GM12878 (cell line): ENCODE data around the gene MBD3. TPM values are rescaled to one million over a fixed set of nuclear protein-coding genes. Genes with fewer than 3 reads are reported as not detected.

Source experiments
- ATAC-seq: fragments of 200-7000 bp; cut with Tn5 transposase; 3 replicates; pipeline ENCODE4 v1.9.1; 2020; ENCODE audit warnings: mild to moderate bottlenecking, moderate library complexity
- BruUV-seq: library from RNA; stranded (reverse); fragments of 400-500 nt; replicated peaks from 2 replicates; lab custom pipeline; 2021; lab: Mats Ljungman, UMichigan
- CTCF ChIA-PET: fragments of 300-600 bp; sonication (Branson Sonifier 250); formaldehyde crosslinking; extraction: SDS; loops from one replicate; lab custom pipeline; 2021; ENCODE audit warnings: inconsistent platforms; lab: Yijun Ruan, JAX
- POLR2A ChIA-PET: fragments of 350-600 bp; formaldehyde crosslinking; extraction: SDS; loops from one replicate; lab custom pipeline; 2021; ENCODE audit warnings: inconsistent platforms; lab: Charles Lee
- RAD21 ChIA-PET: fragments of 300-600 bp; sonication (Branson Sonifier 250); formaldehyde crosslinking; loops from one replicate; lab custom pipeline; 2023; ENCODE audit warnings: antibody characterized with exemption; ENCODE audit not compliant: unreplicated experiment; lab: Charles Lee
- SMC1A ChIA-PET: fragments of 300-600 bp; sonication (Branson Sonifier 250); formaldehyde crosslinking; loops from one replicate; lab custom pipeline; 2023; ENCODE audit not compliant: unreplicated experiment, uncharacterized antibody; lab: Charles Lee
- DNase-seq: peaks from one replicate; pipeline ENCODE4 v3.0.0-alpha.2; 2011; ENCODE audit warnings: low read depth, low spot score
- FAIRE-seq: peaks from 3 replicates; lab custom pipeline; 2011; peaks lifted over from hg19 to GRCh38; lab: Jason Lieb, UNC
- H2AFZ ChIP-seq: 2 replicates; pipeline ENCODE4 v1.6.0; 2011; ENCODE audit warnings: low read depth, low read length, control low read depth; ENCODE audit not compliant: control insufficient read depth
- H3K27ac ChIP-seq: 2 replicates; pipeline ENCODE4 v1.5.1; 2011; ENCODE audit warnings: control low read depth; ENCODE audit not compliant: control insufficient read depth, insufficient read depth
- H3K27me3 ChIP-seq, 2 experiments: replicated peaks in 1 of 2; 2 replicates each; pipeline versions ENCODE4 v1.6.0 to v1.6.1; 2011; ENCODE audit warnings: low read length in 1 of 2; ENCODE audit not compliant: control insufficient read depth in 2 of 2, insufficient read depth in 2 of 2
- H3K36me3 ChIP-seq, 2 experiments: 2 replicates each; pipeline ENCODE4 v1.5.1; 2011; ENCODE audit warnings: low read length in 1 of 2; ENCODE audit not compliant: control insufficient read depth in 2 of 2, insufficient read depth in 2 of 2
- H3K4me1 ChIP-seq: 2 replicates; pipeline ENCODE4 v1.6.1; 2011; ENCODE audit warnings: mild to moderate bottlenecking, low read length, moderate library complexity, mixed read lengths; ENCODE audit not compliant: control insufficient read depth, insufficient read depth
- H3K4me2 ChIP-seq: 2 replicates; pipeline ENCODE4 v1.6.0; 2011; ENCODE audit warnings: control low read depth; ENCODE audit not compliant: control insufficient read depth, insufficient read depth
- H3K4me3 ChIP-seq: fragments of 200-600 bp; sonication (generic); 2 replicates; pipeline ENCODE4 v1.5.1; 2016
- H3K79me2 ChIP-seq: 2 replicates; pipeline ENCODE4 v1.6.0; 2011; ENCODE audit warnings: low read length; ENCODE audit not compliant: control insufficient read depth, insufficient read depth
- H3K9ac ChIP-seq: 2 replicates; pipeline ENCODE4 v1.8.0; 2011; ENCODE audit warnings: low read length, control low read depth, mixed read lengths; ENCODE audit not compliant: control insufficient read depth, insufficient read depth
- H3K9me3 ChIP-seq: replicated peaks from 3 replicates; pipeline ENCODE4 v1.5.1; 2011; ENCODE audit warnings: mild to moderate bottlenecking, low read length; ENCODE audit not compliant: control insufficient read depth, insufficient read depth
- H4K20me1 ChIP-seq: 2 replicates; pipeline ENCODE4 v1.6.0; 2011; ENCODE audit not compliant: control insufficient read depth, insufficient read depth
- IKZF1 ChIP-seq: fragments of 450-650 bp; conservative IDR thresholded peaks from 2 replicates; pipeline ENCODE4 v1.6.1; 2017; ENCODE audit warnings: antibody characterized with exemption, mild to moderate bottlenecking
- IKZF2 ChIP-seq, 2 experiments: fragments of 450-650 bp; IDR thresholded peaks; 2 replicates each; pipeline ENCODE4 v1.6.1; 2017; ENCODE audit warnings: mild to moderate bottlenecking in 2 of 2, moderate library complexity in 2 of 2
- JUND ChIP-seq: IDR thresholded peaks from 2 replicates; pipeline ENCODE4 v1.6.1; 2012; ENCODE audit warnings: low read depth, mild to moderate bottlenecking, low read length, improper control_type of control experiment, moderate library complexity
- MTA3 ChIP-seq: IDR thresholded peaks from 2 replicates; pipeline ENCODE4 v1.6.1; 2012; ENCODE audit warnings: low read length, inconsistent platforms, borderline replicate concordance
- NFYA ChIP-seq: IDR thresholded peaks from 2 replicates; pipeline ENCODE4 v1.6.1; 2011; ENCODE audit warnings: low read depth, mild to moderate bottlenecking, low read length, improper control_type of control experiment, borderline replicate concordance
- POU2F2 ChIP-seq: IDR thresholded peaks from 3 replicates; pipeline ENCODE4 v1.6.1; 2011; ENCODE audit warnings: low read depth, mild to moderate bottlenecking, low read length, borderline replicate concordance
- RCOR1 ChIP-seq: conservative IDR thresholded peaks from 2 replicates; pipeline ENCODE4 v1.6.1; 2012; ENCODE audit warnings: low read depth, low read length, improper control_type of control experiment
- TCF3 ChIP-seq: IDR thresholded peaks from 2 replicates; pipeline ENCODE4 v1.6.1; 2012; ENCODE audit warnings: low read depth, mild to moderate bottlenecking, low read length, borderline replicate concordance; ENCODE audit not compliant: insufficient read depth
- YBX1 ChIP-seq: fragments of 450-650 bp; IDR thresholded peaks from 2 replicates; pipeline ENCODE4 v1.6.1; 2016; ENCODE audit warnings: antibody characterized with exemption
- ZNF384 ChIP-seq: IDR thresholded peaks from 2 replicates; pipeline ENCODE4 v1.6.1; 2012; ENCODE audit warnings: low read depth, mild to moderate bottlenecking, low read length, improper control_type of control experiment, borderline replicate concordance
- WGBS: methylation state at CpG from one replicate; pipeline ENCODE4 v1.1.6; 2016; ENCODE audit warnings: low lambda C conversion rate; ENCODE audit not compliant: insufficient replicate concordance, insufficient coverage; ENCODE audit errors: missing lambda C conversion rate; 5-methylcytosine and 5-hydroxymethylcytosine counted together
- in situ Hi-C: fragments of 300-500 bp; cut with MboI; formaldehyde crosslinking; loops from 9 replicates; pipeline ENCODE4 v1.14.3; 2018; ENCODE audit warnings: mixed read lengths
- intact Hi-C: fragments of 100-400 bp; cut with micrococcal nuclease; formaldehyde crosslinking; loops from one replicate; pipeline ENCODE4 v1.14.2; 2022; ENCODE audit not compliant: unreplicated experiment
- polyA plus RNA-seq, 11 experiments: library from polyadenylated mRNA; depleted of rRNA in 4 of 11; unstranded in 6 of 11; stranded (reverse) in 5 of 11; fragments of >200 nt; fragmentation: Nextera tagmentation in 4 of 11; fragmentation: Illumina TruSeq in 1 of 11; extraction: Ambion mirVana in 4 of 11; extraction: Trizol in 1 of 11; gene quantifications; 1 replicate in 1 of 11; 2 replicates in 10 of 11; pipeline versions ENCODE4 v1.2.1 to v1.2.3, GENCODE V29; 2011 to 2016; ENCODE audit warnings: inconsistent platforms in 2 of 11, missing spikeins in 2 of 11, low read depth in 1 of 11
- total RNA-seq, 4 experiments: library from RNA; depleted of rRNA in 3 of 4; stranded (reverse); fragments of >200 nt in 3 of 4; fragmentation: Illumina TruSeq in 1 of 4; extraction: Trizol in 1 of 4; gene quantifications; 2 replicates each; pipeline versions ENCODE4 v1.2.1 to v1.2.3, GENCODE V29; 2013 to 2021
- TF ChIP-seq, protein P1 (sequence below): fragments of 450-650 bp; IDR thresholded peaks from 2 replicates; pipeline ENCODE4 v1.6.1; 2017; ENCODE audit warnings: mild to moderate bottlenecking
- TF ChIP-seq, protein P2 (sequence below): IDR thresholded peaks from 2 replicates; pipeline ENCODE4 v1.6.1; 2012; ENCODE audit warnings: mild to moderate bottlenecking, low read depth, low read length
- TF ChIP-seq, protein P3 (sequence below): fragments of 450-650 bp; IDR thresholded peaks from 2 replicates; pipeline ENCODE4 v1.6.1; 2017; ENCODE audit warnings: mild to moderate bottlenecking, moderate library complexity

Gene MBD3
- total and polyA plus RNA-seq, 10 of the 15 experiments (the other 5 are each of a cell fraction or from before 2014, with no cell fraction given): 0.13 to 107 (median 21.9) TPM

DNA sequence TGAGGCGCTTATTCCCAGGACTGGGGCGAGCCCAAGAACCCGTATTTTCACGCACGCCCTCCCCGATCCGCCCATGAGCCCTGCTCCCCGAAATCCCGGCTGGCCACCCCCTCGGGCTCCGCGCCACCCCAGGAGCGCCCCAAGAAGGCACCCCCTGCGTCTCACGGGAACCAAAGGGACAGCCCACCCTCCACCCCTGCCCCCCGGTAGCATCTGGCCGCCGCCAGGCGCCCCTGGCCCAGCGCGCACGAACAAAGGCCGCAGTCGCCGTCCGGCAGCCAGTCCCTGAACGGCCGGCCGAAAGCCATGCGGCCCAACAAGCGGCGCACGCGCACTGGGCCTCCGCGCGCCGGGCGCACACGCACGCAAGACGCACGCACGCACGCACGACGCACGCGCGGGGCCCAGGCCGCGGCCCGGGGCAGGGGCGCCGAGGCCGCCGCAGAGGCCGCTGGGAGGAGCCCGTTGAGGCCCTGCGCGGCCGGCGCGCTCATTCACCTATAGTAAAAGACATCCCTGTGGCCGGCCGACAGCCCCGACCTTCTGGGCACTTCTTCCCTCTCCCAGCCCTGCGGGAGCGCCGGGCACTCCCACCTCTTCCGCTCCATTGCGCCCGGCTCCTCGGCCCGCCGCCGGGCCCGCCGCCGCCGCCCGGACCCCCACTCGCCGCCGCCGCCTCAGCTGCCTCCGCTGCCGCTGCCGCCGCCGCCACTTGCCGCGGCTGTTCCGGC is 476 bp downstream of the MBD3 start:
- DNase-seq (peak; percentile 50), FAIRE-seq (peak; percentile 66), ATAC-seq (peak; percentile 87)
- intact Hi-C loops: no loop called here
- no peaks in the 10 kb centered on the region for H3K27me3 ChIP-seq
- H3K4me1 ChIP-seq: peaks cover 4% of the 10 kb centered on the region; the same call in 1 of the 2 replicates
- H4K20me1 ChIP-seq: no peaks in the 10 kb centered on the region
- H3K4me2 ChIP-seq: peak overlapping the region; percentile 79
- peaks cover 28% of the 10 kb centered on the region for H3K79me2 ChIP-seq
- in situ Hi-C loops: no loop called here
- peak overlapping the region; percentile 66 for H2AFZ ChIP-seq
- H3K27ac ChIP-seq: peak overlapping the region; percentile 92
- no peaks in the 10 kb centered on the region; a peak in 2 of 4 replicates for H3K36me3 ChIP-seq
- H3K9ac ChIP-seq: peak overlapping the region; percentile 98
- under 1% methylated on average over 56 of the region's 94 CpGs for WGBS
- H3K4me3 ChIP-seq: peak overlapping the region; percentile 98
- ChIA-PET POLR2A (interaction anchor here (0.6 to 1.9 kb wide), 7 partner anchors 9 to 263 kb away, joined by 3 to 19 read pairs (median 3); partner anchors contain the start of genes REEP6, TCF3 and UQCR11), CTCF (interaction anchor here (1.2 to 4.4 kb wide), 6 partner anchors 46 to 203 kb away, joined by 3 to 55 read pairs (median 6); no protein-coding TSS in a partner anchor), RAD21 (interaction anchor here (0.6 to 2.0 kb wide), 5 partner anchors 13 to 80 kb away, joined by 3 to 16 read pairs (median 4); partner anchors contain the start of gene UQCR11), SMC1A (interaction anchor here (1.2 to 2.0 kb wide), 3 partner anchors 12 to 81 kb away, joined by 4 to 11 read pairs (median 4); partner anchors contain the start of genes TCF3 and UQCR11)
- H3K9me3 ChIP-seq: no peaks in the 10 kb centered on the region
- no TSS peak for BruUV-seq
- no peak for TF ChIP-seq JUND
- no peak for TF ChIP-seq IKZF2 (IDR thresholded peaks at IDR 0.05)
- TF ChIP-seq, protein P1, sequence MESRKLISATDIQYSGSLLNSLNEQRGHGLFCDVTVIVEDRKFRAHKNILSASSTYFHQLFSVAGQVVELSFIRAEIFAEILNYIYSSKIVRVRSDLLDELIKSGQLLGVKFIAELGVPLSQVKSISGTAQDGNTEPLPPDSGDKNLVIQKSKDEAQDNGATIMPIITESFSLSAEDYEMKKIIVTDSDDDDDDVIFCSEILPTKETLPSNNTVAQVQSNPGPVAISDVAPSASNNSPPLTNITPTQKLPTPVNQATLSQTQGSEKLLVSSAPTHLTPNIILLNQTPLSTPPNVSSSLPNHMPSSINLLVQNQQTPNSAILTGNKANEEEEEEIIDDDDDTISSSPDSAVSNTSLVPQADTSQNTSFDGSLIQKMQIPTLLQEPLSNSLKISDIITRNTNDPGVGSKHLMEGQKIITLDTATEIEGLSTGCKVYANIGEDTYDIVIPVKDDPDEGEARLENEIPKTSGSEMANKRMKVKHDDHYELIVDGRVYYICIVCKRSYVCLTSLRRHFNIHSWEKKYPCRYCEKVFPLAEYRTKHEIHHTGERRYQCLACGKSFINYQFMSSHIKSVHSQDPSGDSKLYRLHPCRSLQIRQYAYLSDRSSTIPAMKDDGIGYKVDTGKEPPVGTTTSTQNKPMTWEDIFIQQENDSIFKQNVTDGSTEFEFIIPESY: no peak
- peak; percentile 70; the same call in 2 of the 3 replicates for TF ChIP-seq POU2F2
- TF ChIP-seq TCF3: no peak
- TF ChIP-seq YBX1: no peak
- TF ChIP-seq, protein P2, sequence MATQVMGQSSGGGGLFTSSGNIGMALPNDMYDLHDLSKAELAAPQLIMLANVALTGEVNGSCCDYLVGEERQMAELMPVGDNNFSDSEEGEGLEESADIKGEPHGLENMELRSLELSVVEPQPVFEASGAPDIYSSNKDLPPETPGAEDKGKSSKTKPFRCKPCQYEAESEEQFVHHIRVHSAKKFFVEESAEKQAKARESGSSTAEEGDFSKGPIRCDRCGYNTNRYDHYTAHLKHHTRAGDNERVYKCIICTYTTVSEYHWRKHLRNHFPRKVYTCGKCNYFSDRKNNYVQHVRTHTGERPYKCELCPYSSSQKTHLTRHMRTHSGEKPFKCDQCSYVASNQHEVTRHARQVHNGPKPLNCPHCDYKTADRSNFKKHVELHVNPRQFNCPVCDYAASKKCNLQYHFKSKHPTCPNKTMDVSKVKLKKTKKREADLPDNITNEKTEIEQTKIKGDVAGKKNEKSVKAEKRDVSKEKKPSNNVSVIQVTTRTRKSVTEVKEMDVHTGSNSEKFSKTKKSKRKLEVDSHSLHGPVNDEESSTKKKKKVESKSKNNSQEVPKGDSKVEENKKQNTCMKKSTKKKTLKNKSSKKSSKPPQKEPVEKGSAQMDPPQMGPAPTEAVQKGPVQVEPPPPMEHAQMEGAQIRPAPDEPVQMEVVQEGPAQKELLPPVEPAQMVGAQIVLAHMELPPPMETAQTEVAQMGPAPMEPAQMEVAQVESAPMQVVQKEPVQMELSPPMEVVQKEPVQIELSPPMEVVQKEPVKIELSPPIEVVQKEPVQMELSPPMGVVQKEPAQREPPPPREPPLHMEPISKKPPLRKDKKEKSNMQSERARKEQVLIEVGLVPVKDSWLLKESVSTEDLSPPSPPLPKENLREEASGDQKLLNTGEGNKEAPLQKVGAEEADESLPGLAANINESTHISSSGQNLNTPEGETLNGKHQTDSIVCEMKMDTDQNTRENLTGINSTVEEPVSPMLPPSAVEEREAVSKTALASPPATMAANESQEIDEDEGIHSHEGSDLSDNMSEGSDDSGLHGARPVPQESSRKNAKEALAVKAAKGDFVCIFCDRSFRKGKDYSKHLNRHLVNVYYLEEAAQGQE: 0 out of 2 replicates have a peak, but pooled peaks have one; percentile 14
- no peak for TF ChIP-seq MTA3
- TF ChIP-seq, protein P3, sequence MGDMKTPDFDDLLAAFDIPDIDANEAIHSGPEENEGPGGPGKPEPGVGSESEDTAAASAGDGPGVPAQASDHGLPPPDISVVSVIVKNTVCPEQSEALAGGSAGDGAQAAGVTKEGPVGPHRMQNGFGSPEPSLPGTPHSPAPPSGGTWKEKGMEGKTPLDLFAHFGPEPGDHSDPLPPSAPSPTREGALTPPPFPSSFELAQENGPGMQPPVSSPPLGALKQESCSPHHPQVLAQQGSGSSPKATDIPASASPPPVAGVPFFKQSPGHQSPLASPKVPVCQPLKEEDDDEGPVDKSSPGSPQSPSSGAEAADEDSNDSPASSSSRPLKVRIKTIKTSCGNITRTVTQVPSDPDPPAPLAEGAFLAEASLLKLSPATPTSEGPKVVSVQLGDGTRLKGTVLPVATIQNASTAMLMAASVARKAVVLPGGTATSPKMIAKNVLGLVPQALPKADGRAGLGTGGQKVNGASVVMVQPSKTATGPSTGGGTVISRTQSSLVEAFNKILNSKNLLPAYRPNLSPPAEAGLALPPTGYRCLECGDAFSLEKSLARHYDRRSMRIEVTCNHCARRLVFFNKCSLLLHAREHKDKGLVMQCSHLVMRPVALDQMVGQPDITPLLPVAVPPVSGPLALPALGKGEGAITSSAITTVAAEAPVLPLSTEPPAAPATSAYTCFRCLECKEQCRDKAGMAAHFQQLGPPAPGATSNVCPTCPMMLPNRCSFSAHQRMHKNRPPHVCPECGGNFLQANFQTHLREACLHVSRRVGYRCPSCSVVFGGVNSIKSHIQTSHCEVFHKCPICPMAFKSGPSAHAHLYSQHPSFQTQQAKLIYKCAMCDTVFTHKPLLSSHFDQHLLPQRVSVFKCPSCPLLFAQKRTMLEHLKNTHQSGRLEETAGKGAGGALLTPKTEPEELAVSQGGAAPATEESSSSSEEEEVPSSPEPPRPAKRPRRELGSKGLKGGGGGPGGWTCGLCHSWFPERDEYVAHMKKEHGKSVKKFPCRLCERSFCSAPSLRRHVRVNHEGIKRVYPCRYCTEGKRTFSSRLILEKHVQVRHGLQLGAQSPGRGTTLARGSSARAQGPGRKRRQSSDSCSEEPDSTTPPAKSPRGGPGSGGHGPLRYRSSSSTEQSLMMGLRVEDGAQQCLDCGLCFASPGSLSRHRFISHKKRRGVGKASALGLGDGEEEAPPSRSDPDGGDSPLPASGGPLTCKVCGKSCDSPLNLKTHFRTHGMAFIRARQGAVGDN: peak; percentile 97
- TF ChIP-seq IKZF1: peak; percentile 94
- no peak for TF ChIP-seq ZNF384
- no peak for TF ChIP-seq NFYA
- TF ChIP-seq RCOR1: no peak
